NCI-H128 (cell line): ENCODE results near the gene FYB2.

Experiments used
- DNase-seq: peaks from one replicate; lab custom pipeline; 2025; ENCODE audit not compliant: unreplicated experiment; lab: John Stamatoyannopoulos, UW

FYB2 gene

DNA sequence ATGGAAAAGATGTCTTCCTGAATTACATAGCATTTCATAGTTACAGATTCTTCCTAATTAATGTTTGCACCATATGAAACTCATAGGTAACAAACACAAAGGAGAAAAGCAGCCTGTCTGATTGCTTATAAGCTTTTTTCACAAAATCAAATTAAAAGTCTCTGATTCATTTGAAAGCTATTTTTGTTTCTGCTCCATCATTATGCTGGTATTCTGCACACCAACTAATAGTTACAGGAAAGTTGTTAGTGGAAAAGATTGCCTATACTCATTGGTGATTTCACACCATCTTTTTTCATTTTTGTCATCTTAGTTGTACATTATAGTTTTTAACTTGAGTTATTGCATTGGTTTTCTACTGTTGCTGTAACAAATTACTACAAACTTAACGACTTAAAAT, 104.0 kb downstream of the FYB2 start:
- no peak for DNase-seq

DNA sequence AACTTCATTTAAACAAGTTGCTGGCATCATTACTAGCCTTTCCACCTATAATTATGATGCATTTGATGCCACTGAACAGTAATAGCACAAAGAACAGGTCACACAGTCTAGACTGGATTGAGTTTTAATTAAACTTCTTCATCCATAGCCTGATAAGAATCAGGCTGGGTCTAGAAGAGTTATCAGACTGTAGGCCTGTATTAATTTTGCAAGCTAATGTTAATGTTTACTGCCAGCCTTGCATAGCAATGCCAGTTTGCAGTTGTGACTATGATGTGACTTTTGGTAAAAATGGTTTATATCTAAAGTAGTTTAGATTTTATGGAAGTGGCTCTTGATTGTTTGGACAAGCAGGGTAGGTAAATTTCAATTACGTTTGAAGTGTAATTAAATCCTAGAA, 106.1 kb downstream of the FYB2 start:
- DNase-seq: no peak

DNA sequence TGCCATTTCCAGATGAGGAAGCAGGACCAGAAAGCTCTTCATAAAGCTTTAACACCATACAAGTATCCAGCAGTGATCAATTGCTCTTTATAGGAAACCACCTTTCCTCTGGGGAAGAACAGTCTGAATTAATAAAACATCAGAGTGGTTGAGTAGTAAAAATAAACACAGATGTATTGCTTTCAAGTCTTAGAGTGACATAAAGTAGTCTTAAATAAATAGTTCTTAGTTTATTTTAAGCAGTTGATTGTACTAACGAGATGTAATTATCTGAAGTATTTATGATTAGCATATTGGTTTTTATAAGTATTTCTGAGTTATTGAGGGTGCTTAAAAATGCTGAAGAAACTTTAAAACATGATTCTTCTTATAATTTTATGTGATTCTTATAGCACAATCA, 107.1 kb downstream of the FYB2 start:
- no peak for DNase-seq

DNA sequence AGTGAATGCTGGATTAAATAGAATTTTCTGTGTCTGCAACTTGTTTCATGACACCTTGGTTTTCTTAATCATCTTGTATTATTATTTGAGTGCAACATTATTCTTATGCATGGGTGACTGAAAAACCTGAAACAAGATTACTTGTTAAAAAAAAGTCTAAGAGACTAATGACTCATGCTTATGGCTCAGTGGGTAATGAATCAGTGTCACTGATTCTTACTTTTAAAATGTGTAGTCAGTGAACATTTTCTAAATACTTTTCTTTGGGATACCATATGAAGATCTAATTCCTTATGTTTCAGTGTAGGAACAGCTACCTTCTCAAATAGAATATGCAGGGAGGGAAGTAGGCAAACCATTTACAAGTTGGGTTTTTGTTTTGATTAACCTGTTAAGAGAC, 108.6 kb downstream of the FYB2 start:
- no peak for DNase-seq

DNA sequence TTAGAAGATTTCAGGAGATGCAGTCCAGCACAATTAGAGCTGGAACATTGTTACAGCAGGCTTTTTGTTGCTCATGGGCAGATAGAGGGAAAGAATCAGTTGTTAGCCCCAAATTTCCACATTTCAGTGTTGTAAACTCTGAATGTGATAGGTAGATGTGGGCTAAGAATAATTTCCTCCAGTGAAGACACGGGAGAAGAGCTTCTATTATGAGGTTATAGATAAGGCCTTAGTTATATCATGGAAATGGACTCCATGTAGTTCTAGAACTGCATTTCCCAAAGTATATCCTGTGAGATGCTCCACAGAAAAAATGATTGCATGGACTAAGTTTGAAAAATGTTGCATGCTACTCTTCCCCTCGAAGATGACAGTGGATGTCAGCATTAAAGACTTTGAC, 109.2 kb downstream of the FYB2 start:
- DNase-seq: no peak

DNA sequence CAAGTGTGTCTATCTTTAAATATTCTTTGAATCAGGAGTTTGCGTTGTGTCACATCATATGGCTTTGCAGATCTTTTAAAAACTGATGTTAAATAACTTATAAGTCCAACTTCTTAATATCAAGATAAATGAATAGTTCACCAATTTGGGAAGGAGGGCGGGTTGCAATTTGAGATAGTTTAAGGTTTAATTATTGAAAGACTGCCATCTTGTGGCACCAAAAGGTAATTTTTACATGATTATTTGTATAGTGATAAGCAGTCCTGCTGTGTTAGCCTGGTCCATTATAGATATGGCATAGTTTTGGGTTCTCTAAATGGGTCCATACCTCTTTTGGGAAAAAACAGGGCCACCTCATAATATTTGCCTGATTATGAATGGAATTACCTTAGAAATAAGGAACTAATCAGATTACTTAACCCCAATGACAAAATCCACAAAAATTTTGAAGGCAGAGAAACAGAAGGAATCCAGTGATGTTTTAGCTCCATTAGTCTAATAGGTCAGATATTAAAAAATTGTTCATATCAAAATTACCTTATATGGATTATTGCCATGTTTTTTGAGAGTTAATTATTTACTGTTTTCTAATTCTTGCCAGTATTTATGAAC, 109.8 kb downstream of the FYB2 start:
- DNase-seq: peak; percentile 35

DNA sequence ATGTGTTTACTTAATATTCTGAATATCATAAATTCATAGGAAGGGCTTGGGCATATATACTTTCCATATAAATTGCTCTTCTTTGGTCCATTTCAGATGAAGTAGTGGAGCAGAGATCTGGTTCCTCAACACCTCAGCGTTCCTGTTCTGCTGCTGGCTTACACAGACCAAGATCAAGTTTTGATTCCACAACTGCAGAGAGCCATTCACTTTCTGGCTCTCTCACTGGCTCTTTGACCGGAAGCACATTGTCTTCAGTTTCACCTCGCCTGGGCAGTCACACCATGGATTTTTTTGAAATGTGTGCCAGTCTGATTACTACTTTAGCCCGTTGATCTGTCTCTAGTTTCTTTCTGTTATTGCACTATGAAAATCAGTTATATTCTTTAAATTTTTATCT, 111.8 kb downstream of the FYB2 start:
- no peak for DNase-seq

DNA sequence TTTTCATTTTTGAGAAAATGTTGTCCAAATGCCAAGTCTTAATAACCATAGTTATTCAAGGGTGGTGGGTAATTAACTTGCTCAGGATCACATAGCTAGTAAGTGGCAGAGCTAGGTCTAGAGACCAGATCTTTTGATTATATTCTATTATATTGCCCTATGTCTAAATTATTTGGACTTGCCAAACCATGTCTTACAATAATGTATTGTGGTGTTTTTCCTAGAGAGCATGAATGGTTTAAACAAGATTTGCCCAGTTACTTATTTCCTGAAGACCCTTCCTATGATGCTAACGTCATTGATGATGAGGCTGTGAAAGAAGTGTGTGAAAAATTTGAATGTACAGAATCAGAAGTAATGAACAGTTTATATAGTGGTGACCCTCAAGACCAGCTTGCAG, 115.5 kb downstream of the FYB2 start:
- no peak for DNase-seq

DNA sequence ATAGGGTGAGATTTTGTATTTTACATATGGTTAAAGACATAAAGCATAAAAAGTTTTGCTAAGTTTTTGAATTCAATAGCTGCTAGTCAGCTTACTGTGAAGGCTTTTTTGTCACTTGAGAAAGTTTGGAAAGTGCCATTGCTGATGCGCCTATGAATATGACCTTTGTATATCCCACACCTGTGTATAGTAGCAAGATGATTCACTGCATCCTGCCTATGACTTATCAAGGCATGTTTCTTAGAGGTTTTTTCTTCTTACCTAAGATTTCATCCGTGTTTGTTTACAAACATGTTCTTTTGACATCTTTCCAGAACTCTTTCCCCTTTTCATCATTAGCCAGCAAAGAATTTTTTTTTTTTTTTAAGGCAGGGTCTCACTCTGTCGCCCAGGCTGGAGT, 122.5 kb downstream of the FYB2 start:
- DNase-seq: no peak

DNA sequence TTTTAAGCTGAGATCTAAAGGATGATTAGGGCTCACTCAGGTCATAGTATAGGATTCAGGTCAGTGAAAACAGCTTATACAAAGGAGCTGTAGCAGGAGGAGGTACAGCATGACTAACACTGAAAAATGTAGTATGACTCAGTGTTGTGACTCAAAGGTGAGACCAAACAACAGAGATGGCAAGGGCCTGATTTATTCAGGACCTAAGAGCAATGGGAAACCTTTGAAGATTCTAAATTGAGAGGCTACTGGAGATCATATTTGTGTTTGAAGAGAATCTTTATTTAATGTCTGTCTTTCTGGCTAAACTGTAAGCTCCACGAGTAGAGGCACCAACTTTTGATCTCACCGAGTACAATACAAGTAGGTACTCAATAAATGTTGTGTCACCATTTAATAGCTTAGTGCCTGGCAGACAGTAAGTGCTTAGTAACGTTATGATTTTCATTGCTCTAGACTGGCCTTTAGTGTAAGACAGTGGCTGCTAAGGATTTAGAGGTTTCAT, 130.6 kb downstream of the FYB2 start:
- DNase-seq: no peak

DNA sequence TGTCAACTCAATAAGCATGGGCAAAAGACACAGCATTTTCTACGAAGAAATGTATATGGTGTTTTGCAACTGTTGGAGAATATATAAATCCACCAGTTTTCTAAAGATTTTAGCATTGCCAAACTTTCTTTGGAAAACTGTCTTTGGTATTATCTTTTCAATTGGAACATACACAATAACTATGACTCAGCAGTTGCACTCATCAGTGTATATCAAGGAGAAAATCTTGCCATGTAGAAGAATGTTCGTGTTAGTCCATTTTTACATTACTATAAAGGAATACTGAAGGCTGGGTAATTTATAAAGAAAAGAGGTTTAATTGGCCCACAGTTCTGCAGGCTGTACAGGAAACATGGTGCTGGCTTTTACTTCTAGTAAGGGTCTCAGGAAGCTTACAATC, 133.0 kb downstream of the FYB2 start:
- DNase-seq: no peak

DNA sequence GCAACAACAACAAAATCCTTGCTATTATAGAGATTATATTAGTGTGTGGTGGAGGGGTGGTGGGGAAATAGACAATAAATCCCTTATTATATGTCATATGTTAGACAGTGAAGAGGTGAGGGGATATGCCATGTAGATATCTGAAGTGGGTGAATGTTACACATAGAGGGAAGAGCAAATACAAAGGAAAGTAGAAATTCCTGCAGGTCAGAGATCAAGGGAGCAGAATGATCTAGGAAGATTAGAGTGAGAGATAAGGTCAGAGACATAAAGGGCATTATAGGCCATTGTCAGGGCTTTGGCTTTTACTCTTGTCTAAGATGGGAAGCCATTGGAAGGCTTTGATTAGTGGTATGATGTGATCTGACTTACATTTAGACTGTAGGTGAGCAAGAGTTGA, 135.6 kb downstream of the FYB2 start:
- no peak for DNase-seq

DNA sequence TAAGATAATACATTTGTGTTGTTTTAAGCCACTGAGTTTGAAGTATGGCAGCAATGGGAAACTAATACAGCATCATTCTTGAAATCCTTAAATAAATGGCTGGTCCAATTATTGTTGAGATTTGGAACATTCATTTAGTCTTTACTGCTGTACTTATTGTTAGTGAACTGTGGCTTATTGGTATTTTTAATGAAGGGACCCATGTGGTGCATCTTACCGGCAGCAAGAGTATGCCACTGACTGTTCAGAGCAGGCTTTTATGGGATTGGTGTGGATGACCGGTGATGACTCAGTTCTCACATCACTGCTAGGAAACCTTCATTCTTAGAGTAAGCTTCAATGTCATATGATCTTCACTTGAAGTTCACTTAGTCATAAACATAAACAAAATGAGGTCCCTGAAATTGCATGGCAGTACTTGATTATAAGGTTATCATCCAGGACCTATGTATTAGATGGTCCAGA, 142.6 kb downstream of the FYB2 start:
- no peak for DNase-seq

DNA sequence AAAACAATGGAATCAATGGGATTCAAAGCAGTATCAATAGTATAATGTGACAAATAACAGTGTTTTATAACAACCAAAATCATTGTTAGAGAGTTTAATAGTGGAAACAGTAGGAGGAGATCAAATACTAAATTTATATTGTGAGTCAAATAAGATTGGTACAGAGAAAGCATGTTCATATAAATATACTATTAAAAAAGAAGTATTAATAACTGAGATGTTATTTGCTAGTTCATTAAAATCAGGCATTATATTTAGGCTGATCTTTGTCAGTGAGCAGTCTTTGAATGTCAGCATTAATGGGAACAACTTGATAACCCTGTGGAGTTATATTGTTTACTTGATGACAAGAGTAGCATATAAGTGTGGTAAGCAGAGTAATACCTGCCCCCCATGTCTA, 143.4 kb downstream of the FYB2 start:
- DNase-seq: no peak

DNA sequence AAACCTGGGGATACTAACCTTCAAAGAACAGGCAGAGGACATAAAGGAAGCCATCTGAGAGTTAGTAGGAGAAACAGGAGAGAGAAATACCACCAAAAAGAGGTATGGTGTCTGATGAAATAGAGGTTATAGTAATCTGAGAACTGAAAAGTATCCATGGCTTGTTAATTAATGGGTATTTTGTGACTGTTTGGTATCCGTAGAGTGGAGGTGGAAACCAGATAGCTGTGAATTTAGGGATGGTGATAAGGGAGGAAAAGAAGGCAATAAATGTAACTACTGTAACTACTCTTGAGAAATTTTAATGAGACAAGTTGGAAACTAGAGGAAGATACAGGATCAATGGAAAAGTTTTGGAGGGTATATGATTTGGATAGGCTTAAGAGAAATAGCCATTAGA, 146.6 kb downstream of the FYB2 start:
- DNase-seq: no peak

DNA sequence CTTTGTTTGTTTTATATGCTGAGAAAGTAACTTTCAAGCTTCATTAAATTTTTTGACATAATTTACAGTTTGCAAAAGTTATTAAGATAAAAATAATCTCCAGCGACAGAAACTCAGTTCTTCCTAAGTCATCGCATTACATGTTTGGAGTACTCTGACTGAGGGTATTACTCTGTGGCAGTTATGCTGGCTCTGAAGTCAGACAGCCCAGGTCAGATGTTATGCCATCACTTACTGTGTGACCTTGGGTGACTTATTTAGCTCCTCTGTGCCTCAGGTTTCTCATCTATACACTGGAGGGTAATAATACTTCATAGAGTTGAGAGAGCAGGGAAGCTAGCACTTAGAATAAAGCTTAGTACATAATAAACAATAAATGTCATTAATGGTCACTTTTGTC, 147.7 kb downstream of the FYB2 start:
- DNase-seq: no peak

DNA sequence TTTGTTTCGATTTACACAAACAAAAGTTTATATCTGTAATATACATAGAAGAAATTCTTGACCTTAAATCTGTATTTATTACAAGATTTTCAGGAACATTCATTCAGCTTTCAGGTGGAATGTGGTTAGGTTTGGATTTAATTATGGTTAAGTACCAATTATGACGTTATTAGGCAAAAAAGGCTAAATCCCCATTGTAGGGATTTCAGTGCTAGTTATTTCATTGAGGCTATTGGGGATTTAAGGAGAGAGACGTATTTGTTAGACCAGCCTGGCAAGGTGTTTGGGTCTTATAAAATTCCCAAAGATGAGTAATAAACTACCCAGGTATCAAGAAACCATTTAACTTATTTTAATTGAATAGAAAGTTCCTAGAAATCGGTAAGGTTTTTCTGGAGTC, 148.1 kb downstream of the FYB2 start:
- DNase-seq: no peak

DNA sequence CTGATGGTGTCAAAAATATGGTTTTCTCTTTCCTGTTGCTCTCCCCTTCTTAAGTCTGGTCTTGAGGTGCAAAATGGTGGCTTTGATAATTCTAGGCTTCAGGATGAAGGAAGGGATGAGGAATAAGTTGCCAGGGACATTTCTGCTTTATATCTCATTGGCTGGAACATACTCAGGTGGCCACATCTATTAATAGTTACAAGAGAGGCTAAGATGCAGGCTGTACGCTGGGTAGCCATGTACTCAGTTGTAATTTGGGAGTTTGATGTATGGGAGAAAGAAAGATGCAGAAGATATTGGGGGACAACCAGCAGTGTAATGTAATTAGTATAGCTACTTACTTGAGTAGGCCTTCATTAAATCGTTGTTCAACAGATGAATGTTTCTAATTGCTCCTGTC, 148.9 kb downstream of the FYB2 start:
- DNase-seq: no peak
